SU-DHL-6 (cell line): ENCODE results near the gene OR9G1.

ENCODE experiments used
- EZH2phosphoT487 ChIP-seq: fragments of 200-600 bp; sonication (generic), shearing (Covaris generic); conservative IDR thresholded peaks from 2 replicates; pipeline ENCODE4 v1.6.1; 2018; ENCODE audit warnings: mild to moderate bottlenecking, antibody characterized with exemption, low read length, moderate library complexity, mixed read lengths
- TF ChIP-seq, protein P1 (sequence below): fragments of 200-600 bp; sonication (generic); IDR thresholded peaks from one replicate; pipeline ENCODE4 v1.5.1; 2017; ENCODE audit warnings: antibody characterized with exemption, mild to moderate bottlenecking, low read length, moderate library complexity; ENCODE audit not compliant: insufficient read depth, poor library complexity, severe bottlenecking

GRCh38 chr11:56700242-56700913 is 1.5 kb downstream of the OR9G1 start:
- TF ChIP-seq, protein P1, sequence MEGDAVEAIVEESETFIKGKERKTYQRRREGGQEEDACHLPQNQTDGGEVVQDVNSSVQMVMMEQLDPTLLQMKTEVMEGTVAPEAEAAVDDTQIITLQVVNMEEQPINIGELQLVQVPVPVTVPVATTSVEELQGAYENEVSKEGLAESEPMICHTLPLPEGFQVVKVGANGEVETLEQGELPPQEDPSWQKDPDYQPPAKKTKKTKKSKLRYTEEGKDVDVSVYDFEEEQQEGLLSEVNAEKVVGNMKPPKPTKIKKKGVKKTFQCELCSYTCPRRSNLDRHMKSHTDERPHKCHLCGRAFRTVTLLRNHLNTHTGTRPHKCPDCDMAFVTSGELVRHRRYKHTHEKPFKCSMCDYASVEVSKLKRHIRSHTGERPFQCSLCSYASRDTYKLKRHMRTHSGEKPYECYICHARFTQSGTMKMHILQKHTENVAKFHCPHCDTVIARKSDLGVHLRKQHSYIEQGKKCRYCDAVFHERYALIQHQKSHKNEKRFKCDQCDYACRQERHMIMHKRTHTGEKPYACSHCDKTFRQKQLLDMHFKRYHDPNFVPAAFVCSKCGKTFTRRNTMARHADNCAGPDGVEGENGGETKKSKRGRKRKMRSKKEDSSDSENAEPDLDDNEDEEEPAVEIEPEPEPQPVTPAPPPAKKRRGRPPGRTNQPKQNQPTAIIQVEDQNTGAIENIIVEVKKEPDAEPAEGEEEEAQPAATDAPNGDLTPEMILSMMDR, result no peak
- no peak for TF ChIP-seq EZH2phosphoT487
